Astrocyte (in vitro differentiated cells and primary cell): ENCODE data around the gene FAM219B. TPM values are rescaled to one million over a fixed set of nuclear protein-coding genes. Genes with fewer than 3 reads are reported as not detected.
"Not testable (repeated sequence)": the region's sequence is repeated elsewhere in the genome, so short reads cannot be mapped to it uniquely, and the experiment has no call there.

Experiments
- DNase-seq: peaks from one replicate; pipeline ENCODE4 v3.0.0-alpha.2; 2010; ENCODE audit warnings: low read depth
- FAIRE-seq: peaks from 2 replicates; lab custom pipeline; 2011; peaks lifted over from hg19 to GRCh38; lab: Jason Lieb, UNC
- H2AFZ ChIP-seq: 2 replicates; pipeline ENCODE4 v1.6.0; 2012; ENCODE audit warnings: low read depth, low read length, inconsistent platforms
- H3K27ac ChIP-seq: 2 replicates; pipeline ENCODE4 v1.5.1; 2011; ENCODE audit warnings: low read depth, low read length, inconsistent platforms
- H3K27me3 ChIP-seq: 2 replicates; pipeline ENCODE4 v1.6.0; 2011; ENCODE audit warnings: low read length, inconsistent platforms; ENCODE audit not compliant: insufficient read depth
- H3K36me3 ChIP-seq: 2 replicates; pipeline ENCODE4 v1.5.1; 2011; ENCODE audit warnings: low read length, inconsistent platforms; ENCODE audit not compliant: insufficient read depth
- H3K4me1 ChIP-seq: 2 replicates; pipeline ENCODE4 v1.5.1; 2011; ENCODE audit warnings: low read length, inconsistent platforms; ENCODE audit not compliant: insufficient read depth
- H3K4me2 ChIP-seq: 2 replicates; pipeline ENCODE4 v1.6.0; 2012; ENCODE audit warnings: low read length, inconsistent platforms
- H3K4me3 ChIP-seq: 2 replicates; pipeline ENCODE4 v1.5.1; 2011; ENCODE audit warnings: low read depth, mild to moderate bottlenecking, low read length, inconsistent platforms; ENCODE audit not compliant: insufficient read depth
- H3K79me2 ChIP-seq: 2 replicates; pipeline ENCODE4 v1.6.0; 2012; ENCODE audit warnings: mild to moderate bottlenecking, low read length, inconsistent platforms; ENCODE audit not compliant: insufficient read depth
- H3K9ac ChIP-seq: 2 replicates; pipeline ENCODE4 v1.6.0; 2012; ENCODE audit warnings: mild to moderate bottlenecking, low read length, inconsistent platforms
- H3K9me3 ChIP-seq: 2 replicates; pipeline ENCODE4 v1.5.1; 2012; ENCODE audit warnings: low read depth, mild to moderate bottlenecking, low read length, inconsistent platforms; ENCODE audit not compliant: insufficient read depth
- H4K20me1 ChIP-seq: 2 replicates; pipeline ENCODE4 v1.6.0; 2012; ENCODE audit warnings: low read length, inconsistent platforms; ENCODE audit not compliant: insufficient read depth
- H3K27ac Mint-ChIP-seq: one replicate; pipeline ENCODE4 v1.8.0; 2021; ENCODE audit warnings: mild to moderate bottlenecking, mixed read lengths; ENCODE audit not compliant: unreplicated experiment
- H3K27me3 Mint-ChIP-seq: one replicate; pipeline ENCODE4 v1.8.0; 2021; ENCODE audit warnings: low read depth, mixed read lengths; ENCODE audit not compliant: unreplicated experiment
- H3K36me3 Mint-ChIP-seq: one replicate; pipeline ENCODE4 v1.8.0; 2021; ENCODE audit warnings: low read depth, mixed read lengths; ENCODE audit not compliant: unreplicated experiment
- H3K4me1 Mint-ChIP-seq: one replicate; pipeline ENCODE4 v1.8.0; 2021; ENCODE audit warnings: low read depth, mixed read lengths; ENCODE audit not compliant: unreplicated experiment
- H3K4me3 Mint-ChIP-seq: one replicate; pipeline ENCODE4 v1.8.0; 2021; ENCODE audit warnings: mild to moderate bottlenecking, moderate library complexity, mixed read lengths; ENCODE audit not compliant: unreplicated experiment
- H3K9me3 Mint-ChIP-seq: one replicate; pipeline ENCODE4 v1.8.0; 2021; ENCODE audit warnings: mild to moderate bottlenecking, mixed read lengths; ENCODE audit not compliant: unreplicated experiment
- EZH2 ChIP-seq: IDR thresholded peaks from 2 replicates; pipeline ENCODE4 v1.6.1; 2012; ENCODE audit warnings: mild to moderate bottlenecking, low read length, inconsistent platforms; ENCODE audit not compliant: insufficient read depth
- total RNA-seq: library from RNA; stranded (reverse); gene quantifications from 2 replicates; pipeline ENCODE4 v1.2.1, GENCODE V29; 2021
- TF ChIP-seq, protein P1 (sequence below): IDR thresholded peaks from 2 replicates; pipeline ENCODE4 v1.5.1; 2011; ENCODE audit warnings: low read depth, mild to moderate bottlenecking, inconsistent platforms, low read length, moderate library complexity; ENCODE audit not compliant: insufficient read depth

Gene FAM219B
- total RNA-seq, 1 donor from 2014 or later = 97.1 TPM

- TF ChIP-seq, protein P1, sequence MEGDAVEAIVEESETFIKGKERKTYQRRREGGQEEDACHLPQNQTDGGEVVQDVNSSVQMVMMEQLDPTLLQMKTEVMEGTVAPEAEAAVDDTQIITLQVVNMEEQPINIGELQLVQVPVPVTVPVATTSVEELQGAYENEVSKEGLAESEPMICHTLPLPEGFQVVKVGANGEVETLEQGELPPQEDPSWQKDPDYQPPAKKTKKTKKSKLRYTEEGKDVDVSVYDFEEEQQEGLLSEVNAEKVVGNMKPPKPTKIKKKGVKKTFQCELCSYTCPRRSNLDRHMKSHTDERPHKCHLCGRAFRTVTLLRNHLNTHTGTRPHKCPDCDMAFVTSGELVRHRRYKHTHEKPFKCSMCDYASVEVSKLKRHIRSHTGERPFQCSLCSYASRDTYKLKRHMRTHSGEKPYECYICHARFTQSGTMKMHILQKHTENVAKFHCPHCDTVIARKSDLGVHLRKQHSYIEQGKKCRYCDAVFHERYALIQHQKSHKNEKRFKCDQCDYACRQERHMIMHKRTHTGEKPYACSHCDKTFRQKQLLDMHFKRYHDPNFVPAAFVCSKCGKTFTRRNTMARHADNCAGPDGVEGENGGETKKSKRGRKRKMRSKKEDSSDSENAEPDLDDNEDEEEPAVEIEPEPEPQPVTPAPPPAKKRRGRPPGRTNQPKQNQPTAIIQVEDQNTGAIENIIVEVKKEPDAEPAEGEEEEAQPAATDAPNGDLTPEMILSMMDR = no peak
- no peak for TF ChIP-seq EZH2
- DNase-seq = peak; percentile 42
- no peaks in the 10 kb centered on the region for H3K9me3 ChIP-seq
- Mint-ChIP-seq H3K27me3 (no peaks in the 10 kb centered on the region), H3K9me3 (no peaks in the 10 kb centered on the region), H3K27ac (peak overlapping the region; percentile 29), H3K4me1 (peaks cover 21% of the 10 kb centered on the region), H3K4me3 (peak overlapping the region; percentile 86), H3K36me3 (peaks cover 8% of the 10 kb centered on the region)
- peaks cover 3% of the 10 kb centered on the region for H3K36me3 ChIP-seq
- H3K4me3 ChIP-seq = peak overlapping the region; percentile 85
- peak overlapping the region; percentile 97 for H2AFZ ChIP-seq
- no peaks in the 10 kb centered on the region for H3K27me3 ChIP-seq
- peak overlapping the region; percentile 92 for H3K9ac ChIP-seq
- H3K27ac ChIP-seq = peak overlapping the region; percentile 65
- no peak for FAIRE-seq
- H4K20me1 ChIP-seq = no peaks in the 10 kb centered on the region
- peaks cover 23% of the 10 kb centered on the region for H3K4me1 ChIP-seq
- H3K79me2 ChIP-seq = peaks cover 10% of the 10 kb centered on the region
- H3K4me2 ChIP-seq = peak overlapping the region; percentile 93
Observed at GRCh38 chr15:74889390-74889882, 17.2 kb downstream of the FAM219B start.

GRCh38 chr15:74888716-74889115 is 17.9 kb downstream of the FAM219B start:
- H3K4me3 ChIP-seq = peak overlapping the region; percentile 85
- peaks cover 10% of the 10 kb centered on the region for H3K79me2 ChIP-seq
- Mint-ChIP-seq H3K4me3 (peak overlapping the region; percentile 34), H3K9me3 (no peaks in the 10 kb centered on the region), H3K27ac (no peak overlapping the region), H3K36me3 (peaks cover 7% of the 10 kb centered on the region), H3K27me3 (no peaks in the 10 kb centered on the region), H3K4me1 (peaks cover 22% of the 10 kb centered on the region)
- no peaks in the 10 kb centered on the region for H3K27me3 ChIP-seq
- H2AFZ ChIP-seq = peak overlapping the region; percentile 97
- no peaks in the 10 kb centered on the region for H3K9me3 ChIP-seq
- FAIRE-seq (no peak), DNase-seq (no peak)
- TF ChIP-seq, protein P1 = no peak
- TF ChIP-seq EZH2 = no peak
- peaks cover 23% of the 10 kb centered on the region for H3K4me1 ChIP-seq
- H3K9ac ChIP-seq = peak overlapping the region; percentile 92
- H4K20me1 ChIP-seq = no peaks in the 10 kb centered on the region
- peak overlapping the region; percentile 93 for H3K4me2 ChIP-seq
- H3K36me3 ChIP-seq = peaks cover 3% of the 10 kb centered on the region
- no peak overlapping the region for H3K27ac ChIP-seq

DNA sequence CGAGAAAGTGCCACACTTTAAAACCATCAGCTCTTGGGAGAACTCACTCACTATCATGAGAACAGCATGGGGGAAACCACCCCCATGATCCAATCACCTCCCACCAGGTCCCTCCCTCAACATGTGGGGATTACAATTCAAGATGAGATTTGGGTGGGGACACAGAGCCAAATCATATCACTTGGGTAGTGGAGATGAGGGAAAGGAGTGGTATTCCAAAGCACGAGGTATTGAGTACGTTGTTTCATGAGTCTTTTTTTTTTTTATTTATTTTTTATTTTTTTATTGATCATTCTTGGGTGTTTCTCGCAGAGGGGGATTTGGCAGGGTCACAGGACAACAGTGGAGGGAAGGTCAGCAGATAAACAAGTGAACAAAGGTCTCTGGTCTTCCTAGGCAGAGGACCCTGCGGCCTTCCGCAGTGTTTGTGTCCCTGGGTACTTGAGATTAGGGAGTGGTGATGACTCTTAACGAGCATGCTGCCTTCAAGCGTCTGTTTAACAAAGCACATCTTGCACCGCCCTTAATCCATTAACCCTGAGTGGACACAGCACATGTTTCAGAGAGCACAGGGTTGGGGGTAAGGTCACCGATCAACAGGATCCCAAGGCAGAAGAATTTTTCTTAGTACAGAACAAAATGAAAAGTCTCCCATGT is 19.0 kb downstream of the FAM219B start:
- H3K27me3 Mint-ChIP-seq, H3K27ac Mint-ChIP-seq, H3K27ac ChIP-seq, H3K9me3 ChIP-seq, H4K20me1 ChIP-seq, H3K9me3 Mint-ChIP-seq, H3K36me3 ChIP-seq, DNase-seq, H3K27me3 ChIP-seq, H3K9ac ChIP-seq, H3K4me3 ChIP-seq, FAIRE-seq, H2AFZ ChIP-seq, H3K4me3 Mint-ChIP-seq, H3K36me3 Mint-ChIP-seq, H3K4me2 ChIP-seq: not testable (repeated sequence)
- Histone ChIP-seq H3K79me2 (peaks cover 10% of the 10 kb centered on the region), H3K4me1 (peaks cover 23% of the 10 kb centered on the region)
- peaks cover 22% of the 10 kb centered on the region for H3K4me1 Mint-ChIP-seq
